Putamen (tissue), 1 donor: ENCODE measurements around the gene TMEM54.
"Not testable (repeated sequence)": the region's sequence is repeated elsewhere in the genome, so short reads cannot be mapped to it uniquely, and the experiment has no call there.

Source experiments
- DNase-seq: peaks from one replicate; pipeline ENCODE4 v3.0.0-alpha.2; 2016; ENCODE audit warnings: low spot score

Gene TMEM54

DNA sequence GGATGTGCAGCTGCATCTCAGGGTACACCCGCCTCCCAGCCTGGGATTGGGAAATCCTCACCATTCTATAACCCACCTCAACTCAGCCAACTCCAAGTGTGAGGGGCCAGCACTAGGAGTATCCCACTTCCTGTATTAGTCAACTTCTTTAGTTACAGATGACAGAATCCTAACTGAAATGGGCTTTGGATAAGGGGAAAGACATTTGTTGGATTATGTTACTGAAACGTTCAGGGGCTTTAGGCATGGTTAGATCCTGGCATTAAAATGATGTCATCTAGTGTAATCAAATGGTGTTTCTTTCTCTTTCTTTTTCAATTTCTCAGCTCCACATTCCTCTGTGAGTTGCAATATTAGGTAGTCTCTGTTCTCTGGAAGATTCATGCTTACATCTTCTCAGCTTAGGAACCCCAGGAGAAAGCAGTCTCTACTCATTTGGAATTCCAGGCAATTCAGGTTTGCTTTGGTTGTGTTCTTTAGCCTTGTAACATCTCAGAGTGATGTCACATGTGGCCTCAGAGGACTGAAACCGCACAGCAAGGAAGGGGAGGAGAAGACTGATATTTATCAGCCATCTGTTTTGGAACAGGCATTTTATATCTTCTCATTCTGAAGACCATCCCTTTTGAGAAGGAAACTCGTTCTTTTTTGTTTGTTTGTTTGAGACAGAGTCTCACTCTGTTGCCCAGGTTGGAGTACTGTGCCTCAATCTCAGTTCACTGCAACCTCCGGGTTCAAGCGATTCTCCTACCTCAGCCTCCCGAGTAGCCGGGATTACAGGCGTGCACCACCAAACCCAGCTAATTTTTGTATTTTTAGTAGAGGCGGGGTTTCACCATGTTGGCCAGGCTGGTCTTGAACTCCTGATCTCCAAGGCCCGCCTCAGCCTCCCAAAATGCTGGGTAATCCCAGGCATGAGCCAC is 18.9 kb upstream of the TMEM54 start:
- DNase-seq: no peak

DNA sequence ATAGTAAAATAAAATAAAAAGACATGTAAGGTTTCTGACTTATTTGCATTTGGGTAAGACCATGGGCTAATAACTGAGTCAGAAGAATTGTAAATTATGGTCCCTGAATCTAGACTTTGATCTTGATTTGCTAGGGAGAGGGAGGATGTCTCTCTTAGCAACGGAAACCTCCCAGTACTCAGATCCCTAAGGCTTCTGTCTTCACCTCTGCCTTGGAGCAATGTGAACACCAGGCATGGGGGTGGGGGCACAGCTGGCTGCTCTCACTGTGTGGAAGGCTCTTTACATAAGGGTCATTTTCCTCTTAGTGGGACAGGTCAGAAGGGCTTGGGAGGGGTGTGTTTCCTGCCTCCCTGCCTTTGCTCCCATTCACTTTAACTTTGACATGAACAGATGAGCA is 17.0 kb upstream of the TMEM54 start:
- DNase-seq: no peak

DNA sequence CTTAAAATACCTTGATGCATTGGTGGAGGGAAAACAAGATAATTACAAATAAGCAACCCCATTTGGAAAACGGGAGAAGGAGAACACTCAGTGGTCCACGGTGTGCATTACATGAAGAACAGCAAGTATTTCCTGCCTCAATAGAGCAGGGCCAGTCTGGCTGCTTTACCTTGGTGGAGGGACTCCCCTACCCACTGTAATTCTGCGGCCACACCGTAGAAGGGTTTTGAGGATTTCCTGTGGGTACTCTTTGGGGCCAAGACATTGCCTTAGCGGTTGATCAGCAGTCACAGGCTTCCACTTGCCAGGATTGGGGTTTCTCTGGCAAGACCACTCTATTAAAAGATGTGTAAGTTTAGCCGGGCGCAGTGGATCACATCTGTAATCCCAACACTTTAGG is 16.3 kb upstream of the TMEM54 start:
- DNase-seq: no peak

DNA sequence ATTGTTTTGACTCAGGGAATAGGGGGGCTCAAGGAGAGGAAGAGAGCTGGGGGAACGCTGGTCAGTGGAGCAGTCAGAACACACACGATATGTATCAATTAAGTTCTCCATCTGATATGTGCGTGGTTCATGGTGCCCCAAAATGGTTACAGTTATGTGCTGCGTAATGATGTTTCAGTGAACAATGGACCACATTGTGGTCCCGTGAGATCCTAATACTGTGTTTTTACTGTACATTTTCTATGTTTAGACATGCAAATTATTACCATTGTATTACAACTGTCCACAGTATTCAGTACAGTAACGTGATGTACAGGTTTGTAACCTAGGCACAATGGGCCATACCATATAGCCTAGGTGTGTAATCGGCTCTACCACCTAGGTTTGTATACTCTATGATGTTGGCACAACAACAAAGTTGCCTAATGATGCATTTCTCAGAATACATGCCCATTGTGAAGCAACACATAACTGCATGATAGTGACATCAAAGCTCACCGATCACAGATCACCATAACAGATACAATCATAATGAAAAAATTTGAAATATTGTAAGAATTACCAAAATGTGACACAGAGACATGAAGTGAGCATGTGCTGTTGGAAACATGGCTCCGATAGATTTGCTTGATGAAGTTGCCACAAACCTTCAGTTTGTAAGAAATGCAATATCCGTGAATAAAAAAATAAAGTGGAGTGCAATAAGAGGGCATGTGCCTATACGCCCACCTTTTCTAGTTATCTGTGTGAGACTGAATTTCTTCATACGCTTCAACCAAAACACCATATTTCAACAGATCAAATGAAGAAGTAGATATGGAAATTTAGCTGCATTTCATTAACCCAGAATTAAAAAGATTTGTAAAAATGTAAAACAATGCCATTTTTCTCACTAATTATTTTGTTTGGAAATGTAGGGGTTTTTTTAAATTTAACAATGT is 14.8 kb upstream of the TMEM54 start:
- DNase-seq: no peak

- no peak for DNase-seq
These were observed 9.1 kb upstream of the TMEM54 start for GRCh38 chr1:32910319-32910718.

- no peak for DNase-seq
These were observed 6.2 kb upstream of the TMEM54 start for GRCh38 chr1:32907435-32907834.

DNA sequence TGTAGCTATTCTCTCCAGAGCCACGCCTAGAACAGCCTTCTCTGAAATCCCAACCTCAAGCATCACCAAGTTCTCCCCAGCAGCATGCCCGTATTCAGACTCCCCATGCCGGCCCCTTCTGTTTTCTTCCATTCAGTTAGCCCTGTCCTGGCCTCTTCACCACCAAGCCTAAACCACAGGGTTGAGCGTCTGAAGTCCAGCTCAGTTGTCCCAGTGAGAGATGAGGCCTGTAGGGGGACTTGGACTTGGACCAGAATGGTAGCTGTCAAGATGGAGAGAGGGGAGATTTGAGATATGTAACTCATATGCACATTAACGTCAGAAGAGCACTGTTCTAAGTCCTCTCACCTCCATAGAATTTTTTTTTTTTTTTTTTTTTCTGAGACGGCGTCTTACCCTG is 5.5 kb upstream of the TMEM54 start:
- DNase-seq: no peak

- DNase-seq: not testable (repeated sequence)
These were observed 4.4 kb upstream of the TMEM54 start for GRCh38 chr1:32905588-32905987.

- no peak for DNase-seq
These were observed 3.6 kb upstream of the TMEM54 start for GRCh38 chr1:32904797-32905196.

GRCh38 chr1:32903991-32904785 is 3.0 kb upstream of the TMEM54 start:
- no peak for DNase-seq

- no peak for DNase-seq
These were observed 1.3 kb upstream of the TMEM54 start for GRCh38 chr1:32902535-32902920.

- DNase-seq: no peak
These were observed 790 bp upstream of the TMEM54 start for GRCh38 chr1:32901823-32902534.

DNA sequence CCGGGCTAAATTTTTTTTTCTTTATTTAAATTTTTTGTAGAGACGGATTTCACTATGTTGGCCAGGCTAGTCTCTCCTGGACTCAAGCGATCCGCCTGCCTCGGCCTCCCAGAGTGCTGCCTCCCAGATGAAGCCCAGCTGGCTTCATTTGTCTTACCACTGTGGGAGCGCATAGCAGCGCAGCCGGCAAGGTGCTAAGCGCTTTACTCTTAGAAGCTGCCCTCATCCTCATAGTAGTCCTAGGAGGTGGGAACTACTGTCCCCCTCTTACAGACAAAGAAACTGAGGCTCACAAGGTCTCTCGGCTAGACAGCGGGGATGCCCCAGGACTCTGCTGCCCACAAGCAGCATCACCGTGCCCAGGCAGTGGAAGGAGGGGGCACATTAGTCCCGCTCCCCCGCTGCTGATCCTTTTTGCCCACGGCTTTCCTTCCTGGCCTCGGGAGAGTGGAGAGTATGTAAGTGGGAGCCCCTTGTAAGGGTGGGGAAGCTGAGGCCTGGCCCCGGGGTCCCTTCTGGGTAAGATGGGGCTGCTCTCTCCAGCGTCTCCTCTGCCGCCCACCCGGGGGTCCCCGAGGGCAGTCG is 726 bp downstream of the TMEM54 start:
- DNase-seq: no peak

- no peak for DNase-seq
These were observed 1.4 kb downstream of the TMEM54 start for GRCh38 chr1:32899586-32900296.

GRCh38 chr1:32898958-32899357 is 2.2 kb downstream of the TMEM54 start:
- no peak for DNase-seq

- no peak for DNase-seq
These were observed 3.1 kb downstream of the TMEM54 start for GRCh38 chr1:32898056-32898455.

DNA sequence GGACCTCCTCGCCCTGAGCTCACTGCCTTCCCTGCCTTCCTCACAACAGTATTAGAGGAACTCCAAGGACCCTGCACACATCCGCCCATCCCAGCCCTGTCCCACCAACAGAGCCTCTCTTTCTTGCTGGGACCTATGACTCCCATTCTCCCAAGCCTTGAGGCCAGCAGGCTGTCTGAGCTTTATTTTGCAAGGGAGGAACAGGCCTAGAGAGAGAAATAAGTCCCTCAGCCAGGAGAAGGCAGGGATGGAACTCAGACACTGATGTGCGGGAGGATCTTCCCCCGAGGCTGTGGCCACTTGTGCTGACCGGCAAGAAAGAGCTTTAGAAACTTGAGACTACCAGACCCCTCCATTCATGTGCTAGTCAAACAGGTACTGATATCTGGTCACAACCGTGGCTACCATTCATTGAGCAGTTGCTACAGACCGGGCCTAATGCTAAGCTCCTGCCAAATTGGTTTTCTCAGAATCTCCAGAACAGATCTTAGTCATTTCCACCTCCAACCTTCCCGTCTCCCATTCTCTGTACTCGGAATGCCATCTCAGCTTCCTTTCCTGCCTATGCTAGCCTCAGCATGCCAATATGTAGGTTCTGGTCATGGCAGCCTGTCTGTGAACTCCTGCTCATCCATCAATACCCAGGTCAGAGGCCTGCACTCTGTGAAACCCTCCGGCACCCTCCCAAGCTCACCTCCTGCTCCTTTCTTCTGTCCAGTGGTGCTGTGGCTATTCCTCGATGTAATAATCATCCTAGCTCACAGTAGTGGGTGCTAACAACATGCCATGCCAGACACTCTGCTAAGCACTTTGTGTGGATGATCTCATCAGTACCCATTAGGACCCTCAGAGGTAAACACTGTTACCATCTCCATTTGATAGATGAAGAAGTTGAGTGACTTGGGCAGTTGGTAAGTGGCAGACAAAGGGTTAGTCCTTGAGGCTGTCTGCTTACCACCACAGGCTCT is 3.8 kb downstream of the TMEM54 start:
- no peak for DNase-seq

- no peak for DNase-seq
These were observed 4.7 kb downstream of the TMEM54 start for GRCh38 chr1:32896451-32896850.
